GM12878 (cell line): ENCODE measurements around the gene SLC35E3. TPM values are rescaled to one million over a fixed set of nuclear protein-coding genes. Genes with fewer than 3 reads are reported as not detected.

Experiments used
- ATAC-seq: fragments of 200-7000 bp; cut with Tn5 transposase; 3 replicates; pipeline ENCODE4 v1.9.1; 2020; ENCODE audit warnings: mild to moderate bottlenecking, moderate library complexity
- BruUV-seq: library from RNA; stranded (reverse); fragments of 400-500 nt; replicated peaks from 2 replicates; lab custom pipeline; 2021; lab: Mats Ljungman, UMichigan
- CTCF ChIA-PET: fragments of 300-600 bp; sonication (Branson Sonifier 250); formaldehyde crosslinking; extraction: SDS; loops from one replicate; lab custom pipeline; 2021; ENCODE audit warnings: inconsistent platforms; lab: Yijun Ruan, JAX
- POLR2A ChIA-PET: fragments of 350-600 bp; formaldehyde crosslinking; extraction: SDS; loops from one replicate; lab custom pipeline; 2021; ENCODE audit warnings: inconsistent platforms; lab: Charles Lee
- RAD21 ChIA-PET: fragments of 300-600 bp; sonication (Branson Sonifier 250); formaldehyde crosslinking; loops from one replicate; lab custom pipeline; 2023; ENCODE audit warnings: antibody characterized with exemption; ENCODE audit not compliant: unreplicated experiment; lab: Charles Lee
- SMC1A ChIA-PET: fragments of 300-600 bp; sonication (Branson Sonifier 250); formaldehyde crosslinking; loops from one replicate; lab custom pipeline; 2023; ENCODE audit not compliant: unreplicated experiment, uncharacterized antibody; lab: Charles Lee
- DNase-seq: peaks from one replicate; pipeline ENCODE4 v3.0.0-alpha.2; 2011; ENCODE audit warnings: low read depth, low spot score
- FAIRE-seq: peaks from 3 replicates; lab custom pipeline; 2011; peaks lifted over from hg19 to GRCh38; lab: Jason Lieb, UNC
- H2AFZ ChIP-seq: 2 replicates; pipeline ENCODE4 v1.6.0; 2011; ENCODE audit warnings: low read depth, low read length, control low read depth; ENCODE audit not compliant: control insufficient read depth
- H3K27ac ChIP-seq: 2 replicates; pipeline ENCODE4 v1.5.1; 2011; ENCODE audit warnings: control low read depth; ENCODE audit not compliant: control insufficient read depth, insufficient read depth
- H3K27me3 ChIP-seq, 2 experiments: replicated peaks in 1 of 2; 2 replicates each; pipeline versions ENCODE4 v1.6.0 to v1.6.1; 2011; ENCODE audit warnings: low read length in 1 of 2; ENCODE audit not compliant: control insufficient read depth in 2 of 2, insufficient read depth in 2 of 2
- H3K36me3 ChIP-seq, 2 experiments: 2 replicates each; pipeline ENCODE4 v1.5.1; 2011; ENCODE audit warnings: low read length in 1 of 2; ENCODE audit not compliant: control insufficient read depth in 2 of 2, insufficient read depth in 2 of 2
- H3K4me1 ChIP-seq: 2 replicates; pipeline ENCODE4 v1.6.1; 2011; ENCODE audit warnings: mild to moderate bottlenecking, low read length, moderate library complexity, mixed read lengths; ENCODE audit not compliant: control insufficient read depth, insufficient read depth
- H3K4me2 ChIP-seq: 2 replicates; pipeline ENCODE4 v1.6.0; 2011; ENCODE audit warnings: control low read depth; ENCODE audit not compliant: control insufficient read depth, insufficient read depth
- H3K4me3 ChIP-seq: fragments of 200-600 bp; sonication (generic); 2 replicates; pipeline ENCODE4 v1.5.1; 2016
- H3K79me2 ChIP-seq: 2 replicates; pipeline ENCODE4 v1.6.0; 2011; ENCODE audit warnings: low read length; ENCODE audit not compliant: control insufficient read depth, insufficient read depth
- H3K9ac ChIP-seq: 2 replicates; pipeline ENCODE4 v1.8.0; 2011; ENCODE audit warnings: low read length, control low read depth, mixed read lengths; ENCODE audit not compliant: control insufficient read depth, insufficient read depth
- H3K9me3 ChIP-seq: replicated peaks from 3 replicates; pipeline ENCODE4 v1.5.1; 2011; ENCODE audit warnings: mild to moderate bottlenecking, low read length; ENCODE audit not compliant: control insufficient read depth, insufficient read depth
- H4K20me1 ChIP-seq: 2 replicates; pipeline ENCODE4 v1.6.0; 2011; ENCODE audit not compliant: control insufficient read depth, insufficient read depth
- BCL11A ChIP-seq: IDR thresholded peaks from 2 replicates; pipeline ENCODE4 v1.6.1; 2011; ENCODE audit warnings: low read depth, low read length
- CHD4 ChIP-seq: fragments of 200-600 bp; sonication (generic); IDR thresholded peaks from 2 replicates; pipeline ENCODE4 v1.6.1; 2016; ENCODE audit warnings: mild to moderate bottlenecking
- CUX1 ChIP-seq: IDR thresholded peaks from 2 replicates; pipeline ENCODE4 v1.6.1; 2012; ENCODE audit warnings: improper control_type of control experiment, low read depth, low read length; ENCODE audit not compliant: insufficient replicate concordance
- HCFC1 ChIP-seq: fragments of 150-350 bp; IDR thresholded peaks from 2 replicates; pipeline ENCODE4 v1.6.1; 2014; ENCODE audit warnings: low read length
- HSF1 ChIP-seq: fragments of 150-350 bp; IDR thresholded peaks from 2 replicates; pipeline ENCODE4 v1.6.1; 2014; ENCODE audit warnings: mild to moderate bottlenecking, low read depth, low read length
- KLF5 ChIP-seq: fragments of 450-650 bp; IDR thresholded peaks from 2 replicates; pipeline ENCODE4 v1.6.1; 2014; ENCODE audit warnings: mild to moderate bottlenecking; ENCODE audit not compliant: partially characterized antibody
- MYC ChIP-seq: IDR thresholded peaks from 2 replicates; pipeline ENCODE4 v1.6.1; 2011; ENCODE audit warnings: mild to moderate bottlenecking, low read length, moderate library complexity, inconsistent platforms; ENCODE audit not compliant: insufficient read depth, insufficient replicate concordance, insufficient read length, severe bottlenecking
- NR2C1 ChIP-seq: fragments of 450-650 bp; IDR thresholded peaks from 2 replicates; pipeline ENCODE4 v1.6.1; 2017; ENCODE audit warnings: antibody characterized with exemption, mild to moderate bottlenecking, moderate library complexity
- SIX5 ChIP-seq: IDR thresholded peaks from 2 replicates; pipeline ENCODE4 v1.6.1; 2011; ENCODE audit warnings: mild to moderate bottlenecking, low read depth, low read length, moderate library complexity; ENCODE audit not compliant: severe bottlenecking
- SMC3 ChIP-seq: IDR thresholded peaks from 2 replicates; pipeline ENCODE4 v1.6.1; 2011; ENCODE audit warnings: low read length, improper control_type of control experiment, borderline replicate concordance
- ZBTB11 ChIP-seq: fragments of 450-650 bp; formaldehyde crosslinking; IDR thresholded peaks from 2 replicates; pipeline ENCODE4 v1.5.0; 2022; ENCODE audit warnings: mild to moderate bottlenecking, missing genetic modification characterization
- WGBS: methylation state at CpG from one replicate; pipeline ENCODE4 v1.1.6; 2016; ENCODE audit warnings: low lambda C conversion rate; ENCODE audit not compliant: insufficient replicate concordance, insufficient coverage; ENCODE audit errors: missing lambda C conversion rate; 5-methylcytosine and 5-hydroxymethylcytosine counted together
- in situ Hi-C: fragments of 300-500 bp; cut with MboI; formaldehyde crosslinking; loops from 9 replicates; pipeline ENCODE4 v1.14.3; 2018; ENCODE audit warnings: mixed read lengths
- intact Hi-C: fragments of 100-400 bp; cut with micrococcal nuclease; formaldehyde crosslinking; loops from one replicate; pipeline ENCODE4 v1.14.2; 2022; ENCODE audit not compliant: unreplicated experiment
- polyA plus RNA-seq, 11 experiments: library from polyadenylated mRNA; depleted of rRNA in 4 of 11; unstranded in 6 of 11; stranded (reverse) in 5 of 11; fragments of >200 nt; fragmentation: Nextera tagmentation in 4 of 11; fragmentation: Illumina TruSeq in 1 of 11; extraction: Ambion mirVana in 4 of 11; extraction: Trizol in 1 of 11; gene quantifications; 1 replicate in 1 of 11; 2 replicates in 10 of 11; pipeline versions ENCODE4 v1.2.1 to v1.2.3, GENCODE V29; 2011 to 2016; ENCODE audit warnings: inconsistent platforms in 2 of 11, missing spikeins in 2 of 11, low read depth in 1 of 11
- total RNA-seq, 4 experiments: library from RNA; depleted of rRNA in 3 of 4; stranded (reverse); fragments of >200 nt in 3 of 4; fragmentation: Illumina TruSeq in 1 of 4; extraction: Trizol in 1 of 4; gene quantifications; 2 replicates each; pipeline versions ENCODE4 v1.2.1 to v1.2.3, GENCODE V29; 2013 to 2021

SLC35E3 gene
- total and polyA plus RNA-seq, 10 of the 15 experiments (the other 5 are each of a cell fraction or from before 2014, with no cell fraction given), result 3.6 to 19.8 (median 6.1) TPM

- TF ChIP-seq CUX1 (no peak), HSF1 (no peak), NR2C1 (no peak), SIX5 (no peak), HCFC1 (no peak)
These were observed 35.8 kb downstream of the SLC35E3 start (continued) for GRCh38 chr12:68781728-68782127.

- CTCF ChIA-PET, result interaction anchor here (0.6 kb wide), 1 partner anchor 452 kb away, joined by 3 read pairs; the partner anchor contains the start of gene MDM1
- TF ChIP-seq CHD4 (no peak), BCL11A (no peak), SMC3 (no peak), KLF5 (no peak), ZBTB11 (CRISPR knock-in tag) (no peak), MYC (no peak)
These were observed 38.0 kb downstream of the SLC35E3 start for GRCh38 chr12:68784015-68784414.

More at GRCh38 chr12:68784015-68784414, 38.0 kb downstream of the SLC35E3 start:
- Histone ChIP-seq H3K4me2 (no peak overlapping the region), H3K27ac (no peak overlapping the region), H3K9ac (no peak overlapping the region), H3K9me3 (no peaks in the 10 kb centered on the region), H3K79me2 (no peaks in the 10 kb centered on the region), H3K36me3 (no peaks in the 10 kb centered on the region), H3K27me3 (no peaks in the 10 kb centered on the region), H3K4me3 (no peak overlapping the region), H2AFZ (no peak overlapping the region), H3K4me1 (no peaks in the 10 kb centered on the region; the same call in 1 of the 2 replicates), H4K20me1 (no peaks in the 10 kb centered on the region)
- DNase-seq (no peak), ATAC-seq (no peak), FAIRE-seq (no peak)
- intact Hi-C loops (no loop called here), in situ Hi-C loops (no loop called here)
- ChIA-PET RAD21 (no interaction called here), SMC1A (interaction anchor here (1.3 kb wide), 1 partner anchor 11 kb away, joined by 4 read pairs; no protein-coding TSS in a partner anchor), POLR2A (interaction anchor here (0.6 kb wide), 1 partner anchor 10 kb away, joined by 5 read pairs; no protein-coding TSS in a partner anchor)
- BruUV-seq, result no TSS peak
- WGBS, result 88% methylated on average over 8 of the region's 8 CpGs
